ENCODE results near the gene CDH2.

CDH2 gene

DNA sequence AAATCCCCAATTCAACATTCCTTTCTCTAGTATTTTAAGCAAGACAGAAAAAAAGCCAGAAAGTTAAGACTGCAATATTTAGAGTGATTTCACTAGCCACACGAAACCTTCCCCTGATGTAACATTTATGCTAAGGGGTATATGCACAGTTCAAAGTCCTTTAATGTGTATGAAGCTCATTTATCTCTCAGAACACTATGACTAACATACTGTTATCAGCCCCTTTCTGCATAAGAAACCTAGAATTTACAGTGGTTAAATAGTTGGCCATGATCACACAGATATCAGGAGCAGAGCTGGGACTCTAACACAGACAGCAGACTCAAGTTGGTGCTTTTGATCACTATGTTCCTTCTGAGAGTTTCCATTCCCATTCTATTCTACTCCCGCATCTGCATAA, 185.5 kb downstream of the CDH2 start:
- peaks cover 4% of the 10 kb centered on the region for H3K4me1 ChIP-seq (ENCODE audit: low read length)
- TF ChIP-seq EZH2phosphoT487 (IDR thresholded peaks at IDR 0.05; ENCODE audit: low read depth) = no peak
- TF ChIP-seq, protein P1, sequence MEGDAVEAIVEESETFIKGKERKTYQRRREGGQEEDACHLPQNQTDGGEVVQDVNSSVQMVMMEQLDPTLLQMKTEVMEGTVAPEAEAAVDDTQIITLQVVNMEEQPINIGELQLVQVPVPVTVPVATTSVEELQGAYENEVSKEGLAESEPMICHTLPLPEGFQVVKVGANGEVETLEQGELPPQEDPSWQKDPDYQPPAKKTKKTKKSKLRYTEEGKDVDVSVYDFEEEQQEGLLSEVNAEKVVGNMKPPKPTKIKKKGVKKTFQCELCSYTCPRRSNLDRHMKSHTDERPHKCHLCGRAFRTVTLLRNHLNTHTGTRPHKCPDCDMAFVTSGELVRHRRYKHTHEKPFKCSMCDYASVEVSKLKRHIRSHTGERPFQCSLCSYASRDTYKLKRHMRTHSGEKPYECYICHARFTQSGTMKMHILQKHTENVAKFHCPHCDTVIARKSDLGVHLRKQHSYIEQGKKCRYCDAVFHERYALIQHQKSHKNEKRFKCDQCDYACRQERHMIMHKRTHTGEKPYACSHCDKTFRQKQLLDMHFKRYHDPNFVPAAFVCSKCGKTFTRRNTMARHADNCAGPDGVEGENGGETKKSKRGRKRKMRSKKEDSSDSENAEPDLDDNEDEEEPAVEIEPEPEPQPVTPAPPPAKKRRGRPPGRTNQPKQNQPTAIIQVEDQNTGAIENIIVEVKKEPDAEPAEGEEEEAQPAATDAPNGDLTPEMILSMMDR (IDR thresholded peaks at IDR 0.05; ENCODE audit: low read depth, low read length) = no peak
- no peak overlapping the region for H3K9ac ChIP-seq (ENCODE audit: low read length)
- no peaks in the 10 kb centered on the region for H3K9me3 ChIP-seq (ENCODE audit: insufficient read depth, low read length)
- H3K4me3 ChIP-seq (ENCODE audit: low read length) = no peak overlapping the region
- H3K36me3 ChIP-seq (replicated peaks; ENCODE audit: low read depth, low read length) = no peaks in the 10 kb centered on the region
- H2AFZ ChIP-seq (ENCODE audit: low read depth, low read length) = no peak overlapping the region
- no peak overlapping the region for H3K4me2 ChIP-seq (ENCODE audit: low read length)
- H3K27ac ChIP-seq (ENCODE audit: low read length) = no peak overlapping the region
- H4K20me1 ChIP-seq (ENCODE audit: insufficient read depth, low read length) = no peaks in the 10 kb centered on the region
- H3K27me3 ChIP-seq (ENCODE audit: low read depth, low read length) = no peaks in the 10 kb centered on the region
- no peaks in the 10 kb centered on the region for H3K79me2 ChIP-seq (ENCODE audit: low read length)

DNA sequence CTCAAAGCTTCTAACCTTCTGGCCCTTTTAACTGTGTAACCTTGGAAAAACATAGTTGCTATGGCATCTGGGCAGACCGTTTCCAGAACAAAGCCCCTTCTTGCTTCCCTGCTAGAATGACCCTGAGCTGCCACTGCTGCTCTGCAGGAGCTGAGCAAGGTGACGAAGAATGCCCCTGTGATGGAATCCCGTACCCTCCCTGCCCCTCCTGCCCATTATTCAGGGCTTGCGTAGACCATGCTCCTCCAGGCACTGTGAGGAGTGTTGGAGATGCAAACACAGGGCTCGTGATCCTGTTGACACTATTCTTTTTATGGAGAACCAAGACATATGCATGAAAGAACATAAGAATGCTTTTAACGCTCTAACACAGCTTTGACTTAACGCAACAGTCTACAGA, 191.1 kb downstream of the CDH2 start:
- H3K4me2 ChIP-seq (ENCODE audit: low read length) = no peak overlapping the region
- H3K79me2 ChIP-seq (ENCODE audit: low read length) = no peaks in the 10 kb centered on the region
- H2AFZ ChIP-seq (ENCODE audit: low read depth, low read length) = no peak overlapping the region
- H3K4me1 ChIP-seq (ENCODE audit: low read length) = peaks cover 4% of the 10 kb centered on the region
- H3K36me3 ChIP-seq (replicated peaks; ENCODE audit: low read depth, low read length) = no peaks in the 10 kb centered on the region
- no peaks in the 10 kb centered on the region for H3K9me3 ChIP-seq (ENCODE audit: insufficient read depth, low read length)
- TF ChIP-seq EZH2phosphoT487 (IDR thresholded peaks at IDR 0.05; ENCODE audit: low read depth) = no peak
- TF ChIP-seq, protein P1 (IDR thresholded peaks at IDR 0.05; ENCODE audit: low read depth, low read length) = no peak
- no peaks in the 10 kb centered on the region for H4K20me1 ChIP-seq (ENCODE audit: insufficient read depth, low read length)
- H3K4me3 ChIP-seq (ENCODE audit: low read length) = no peak overlapping the region
- no peak overlapping the region for H3K9ac ChIP-seq (ENCODE audit: low read length)
- H3K27ac ChIP-seq (ENCODE audit: low read length) = no peak overlapping the region
- no peaks in the 10 kb centered on the region for H3K27me3 ChIP-seq (ENCODE audit: low read depth, low read length)

DNA sequence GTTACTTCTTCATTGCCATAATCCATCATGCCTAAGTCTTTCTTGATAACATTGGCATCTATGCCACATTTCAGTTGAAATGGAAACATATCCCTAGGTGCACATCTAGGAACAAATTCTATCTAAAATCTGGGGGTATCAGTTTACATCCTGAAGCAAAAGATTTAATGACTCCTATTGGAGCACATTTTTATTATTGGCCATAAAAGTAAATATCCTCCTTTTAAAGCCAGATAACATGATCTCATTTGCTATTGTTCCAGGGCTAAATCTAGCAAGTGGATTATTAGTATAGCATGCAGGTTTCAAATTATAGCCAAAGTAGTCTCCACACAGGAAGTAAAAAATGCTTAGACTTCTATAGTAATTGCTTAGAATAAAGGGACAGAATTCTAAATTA, 193.2 kb downstream of the CDH2 start:
- Histone ChIP-seq H3K36me3 (replicated peaks; ENCODE audit: low read depth, low read length) (no peaks in the 10 kb centered on the region), H3K4me1 (ENCODE audit: low read length) (peaks cover 4% of the 10 kb centered on the region), H3K27me3 (ENCODE audit: low read depth, low read length) (no peaks in the 10 kb centered on the region), H3K79me2 (ENCODE audit: low read length) (no peaks in the 10 kb centered on the region), H4K20me1 (ENCODE audit: insufficient read depth, low read length) (no peaks in the 10 kb centered on the region), H3K9me3 (ENCODE audit: insufficient read depth, low read length) (no peaks in the 10 kb centered on the region), H3K27ac (ENCODE audit: low read length) (no peak overlapping the region), H3K4me2 (ENCODE audit: low read length) (no peak overlapping the region), H3K9ac (ENCODE audit: low read length) (no peak overlapping the region), H2AFZ (ENCODE audit: low read depth, low read length) (no peak overlapping the region), H3K4me3 (ENCODE audit: low read length) (no peak overlapping the region)
- TF ChIP-seq, protein P1 (IDR thresholded peaks at IDR 0.05; ENCODE audit: low read depth, low read length) = no peak
- TF ChIP-seq EZH2phosphoT487 (IDR thresholded peaks at IDR 0.05; ENCODE audit: low read depth) = no peak

DNA sequence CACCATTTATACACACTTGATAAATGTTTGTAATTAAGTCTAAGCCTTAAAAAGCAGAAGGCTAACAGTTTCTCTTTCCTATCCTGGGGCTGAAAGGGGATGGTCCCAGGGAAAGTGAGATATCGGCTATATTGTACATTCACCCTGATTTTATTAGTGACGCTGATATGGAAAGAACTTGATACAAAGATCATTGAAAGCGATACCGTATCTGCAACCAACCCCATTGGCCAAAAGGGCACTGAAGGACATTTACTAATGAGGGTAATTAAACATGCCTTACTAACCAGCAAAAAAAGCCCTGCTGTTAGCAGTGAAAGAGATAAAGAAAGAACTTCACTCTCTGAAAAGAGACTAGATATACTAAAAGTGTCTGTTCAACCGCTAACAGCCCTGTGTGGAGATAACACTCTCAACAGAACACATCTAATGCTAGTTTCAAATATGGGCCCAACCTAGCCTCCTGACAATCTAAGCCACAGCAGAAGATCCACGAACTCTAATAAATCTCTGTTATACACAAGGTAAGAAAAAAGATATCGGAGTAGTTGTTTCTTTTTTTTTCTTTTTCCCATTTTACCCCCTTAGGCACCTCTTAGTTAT, 200.0 kb downstream of the CDH2 start:
- Histone ChIP-seq H3K27ac (ENCODE audit: low read length) (no peak overlapping the region), H3K4me1 (ENCODE audit: low read length) (no peaks in the 10 kb centered on the region), H3K4me3 (ENCODE audit: low read length) (no peak overlapping the region), H3K36me3 (replicated peaks; ENCODE audit: low read depth, low read length) (no peaks in the 10 kb centered on the region), H3K9ac (ENCODE audit: low read length) (no peak overlapping the region), H3K27me3 (ENCODE audit: low read depth, low read length) (no peaks in the 10 kb centered on the region), H3K4me2 (ENCODE audit: low read length) (no peak overlapping the region), H3K9me3 (ENCODE audit: insufficient read depth, low read length) (no peaks in the 10 kb centered on the region), H2AFZ (ENCODE audit: low read depth, low read length) (no peak overlapping the region), H4K20me1 (ENCODE audit: insufficient read depth, low read length) (no peaks in the 10 kb centered on the region), H3K79me2 (ENCODE audit: low read length) (no peaks in the 10 kb centered on the region)
- no peak for TF ChIP-seq EZH2phosphoT487 (IDR thresholded peaks at IDR 0.05; ENCODE audit: low read depth)
- TF ChIP-seq, protein P1 (IDR thresholded peaks at IDR 0.05; ENCODE audit: low read depth, low read length) = no peak
